GM11168 (cell line): ENCODE results near the gene ADAMTSL1.

Experiments used
- in situ Hi-C: fragments of 300-500 bp; cut with MboI; formaldehyde crosslinking; loops from one replicate; pipeline ENCODE4 v1.12.0; 2022; ENCODE audit warnings: low sequenced_read_pairs; ENCODE audit not compliant: unreplicated experiment

Gene ADAMTSL1

DNA sequence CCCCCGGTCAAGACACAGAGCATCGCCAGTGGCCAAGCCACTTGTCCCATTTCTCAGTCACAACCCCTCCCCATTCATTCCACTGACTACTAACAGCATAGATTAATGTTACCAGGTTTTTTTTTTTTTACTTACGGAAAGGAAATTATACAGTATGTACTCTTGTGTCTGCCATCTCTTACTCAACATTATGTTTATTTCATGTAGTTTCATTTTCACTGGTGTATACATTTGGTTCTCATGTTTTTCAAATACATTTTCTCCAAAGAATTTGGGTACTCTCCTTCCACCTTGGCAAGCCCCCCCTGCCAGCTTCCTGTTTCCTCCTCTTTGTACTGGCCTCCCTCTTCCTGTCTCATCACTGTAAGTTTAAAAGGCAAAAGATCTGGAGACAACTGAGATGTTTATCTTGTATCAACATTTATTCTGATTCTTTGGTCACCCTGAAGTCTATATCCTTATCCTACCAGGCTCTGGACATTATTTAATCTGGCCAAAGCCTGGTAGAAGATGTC is 351.8 kb downstream of the ADAMTSL1 start:
- in situ Hi-C loops, result no loop called here

DNA sequence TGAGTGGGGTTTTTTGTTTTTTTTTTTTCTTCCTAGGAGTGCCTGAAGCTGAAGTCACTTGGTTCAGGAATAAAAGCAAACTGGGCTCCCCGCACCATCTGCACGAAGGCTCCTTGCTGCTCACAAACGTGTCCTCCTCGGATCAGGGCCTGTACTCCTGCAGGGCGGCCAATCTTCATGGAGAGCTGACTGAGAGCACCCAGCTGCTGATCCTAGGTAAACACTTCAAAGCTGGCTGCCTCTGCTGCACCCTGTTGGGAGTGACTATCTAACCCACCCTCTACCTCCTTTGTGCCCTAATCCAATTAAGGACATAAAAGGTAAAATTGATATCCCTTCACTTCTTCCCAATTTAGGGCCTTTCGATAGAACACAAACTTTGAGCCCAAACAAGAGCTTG is 352.3 kb downstream of the ADAMTSL1 start:
- in situ Hi-C loops, result no loop called here

DNA sequence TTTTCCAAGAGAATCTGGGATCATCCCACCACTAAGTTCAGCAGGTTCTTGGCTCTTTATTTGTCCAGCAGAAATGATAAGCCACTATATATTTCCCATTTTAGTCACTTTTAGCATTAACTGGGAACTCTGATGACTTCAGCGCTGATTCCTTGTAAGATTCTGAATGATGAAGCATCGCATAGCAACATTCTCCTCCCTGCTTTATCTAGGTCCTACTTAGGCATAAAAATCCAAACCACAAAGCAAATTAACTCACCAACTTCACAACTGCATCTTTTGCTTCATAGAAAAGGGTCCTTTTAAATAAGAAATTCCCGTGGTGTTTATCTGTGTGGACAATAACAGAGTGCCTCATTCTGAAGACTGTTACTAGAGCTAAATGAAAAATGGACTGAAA is 355.1 kb downstream of the ADAMTSL1 start:
- in situ Hi-C loops, result no loop called here

DNA sequence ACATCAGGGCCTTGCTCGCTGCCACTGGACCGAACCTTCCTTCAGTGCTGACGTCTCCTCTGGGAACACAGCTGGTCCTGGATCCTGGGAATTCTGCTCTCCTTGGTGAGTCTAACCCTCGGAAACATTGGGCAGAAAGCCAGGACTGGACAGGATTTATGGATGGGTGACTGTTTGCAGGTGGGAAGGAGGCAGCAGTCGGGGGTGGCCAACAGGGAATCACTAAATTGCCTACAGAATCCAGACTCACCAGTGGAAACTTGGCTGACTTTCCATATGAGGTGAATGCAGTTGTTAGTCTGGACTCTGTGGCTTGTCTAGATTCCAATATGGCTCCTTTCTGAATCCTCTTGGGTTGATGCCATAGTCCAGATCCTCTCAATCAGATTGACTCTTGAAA is 355.9 kb downstream of the ADAMTSL1 start:
- in situ Hi-C loops, result no loop called here

DNA sequence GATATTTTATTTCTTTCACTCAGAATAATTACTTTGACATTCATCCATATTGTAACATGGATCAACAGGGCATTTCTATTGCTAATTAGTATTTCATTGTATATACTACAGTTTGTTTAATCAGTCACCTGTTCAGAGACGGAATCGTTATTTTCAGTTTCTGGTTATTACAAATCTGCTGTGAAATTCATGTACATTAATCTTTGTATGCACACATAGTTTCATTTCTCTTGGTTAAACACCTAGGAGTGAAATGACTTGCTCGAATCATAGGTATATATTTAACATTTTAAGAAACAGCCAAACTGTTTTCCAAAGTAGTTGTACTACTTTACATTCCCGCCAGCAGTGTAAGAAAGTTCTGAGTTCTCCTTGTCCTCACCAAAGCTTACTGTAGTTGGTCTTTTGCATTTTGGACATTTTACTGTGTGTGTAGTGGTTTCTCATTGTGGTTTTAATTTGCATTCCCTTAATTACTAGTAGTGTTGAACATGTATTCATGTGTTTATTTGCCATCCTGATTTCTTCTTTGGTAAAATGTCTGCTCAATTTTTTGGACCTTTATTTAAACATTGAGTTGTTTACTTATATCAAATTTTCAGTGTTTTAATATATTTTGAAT is 360.9 kb downstream of the ADAMTSL1 start:
- in situ Hi-C loops, result no loop called here

DNA sequence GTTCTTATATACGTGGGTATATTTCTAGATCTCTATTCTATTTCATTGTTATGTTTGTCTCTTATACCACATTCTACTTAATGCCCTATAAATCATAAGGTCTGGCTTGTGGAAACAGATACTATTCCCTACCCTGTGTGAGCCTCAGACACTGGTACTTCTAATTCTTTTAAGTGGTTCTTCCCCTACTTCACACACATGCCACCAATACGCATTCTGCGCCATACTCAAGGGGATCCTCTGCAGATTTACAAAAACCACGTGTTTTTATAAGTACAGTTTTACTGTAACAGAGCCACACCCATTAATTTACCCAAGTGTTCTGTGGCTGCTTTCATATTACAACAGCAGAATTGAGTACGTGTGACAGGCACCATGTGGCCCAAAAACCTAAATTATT is 363.4 kb downstream of the ADAMTSL1 start:
- in situ Hi-C loops, result no loop called here

DNA sequence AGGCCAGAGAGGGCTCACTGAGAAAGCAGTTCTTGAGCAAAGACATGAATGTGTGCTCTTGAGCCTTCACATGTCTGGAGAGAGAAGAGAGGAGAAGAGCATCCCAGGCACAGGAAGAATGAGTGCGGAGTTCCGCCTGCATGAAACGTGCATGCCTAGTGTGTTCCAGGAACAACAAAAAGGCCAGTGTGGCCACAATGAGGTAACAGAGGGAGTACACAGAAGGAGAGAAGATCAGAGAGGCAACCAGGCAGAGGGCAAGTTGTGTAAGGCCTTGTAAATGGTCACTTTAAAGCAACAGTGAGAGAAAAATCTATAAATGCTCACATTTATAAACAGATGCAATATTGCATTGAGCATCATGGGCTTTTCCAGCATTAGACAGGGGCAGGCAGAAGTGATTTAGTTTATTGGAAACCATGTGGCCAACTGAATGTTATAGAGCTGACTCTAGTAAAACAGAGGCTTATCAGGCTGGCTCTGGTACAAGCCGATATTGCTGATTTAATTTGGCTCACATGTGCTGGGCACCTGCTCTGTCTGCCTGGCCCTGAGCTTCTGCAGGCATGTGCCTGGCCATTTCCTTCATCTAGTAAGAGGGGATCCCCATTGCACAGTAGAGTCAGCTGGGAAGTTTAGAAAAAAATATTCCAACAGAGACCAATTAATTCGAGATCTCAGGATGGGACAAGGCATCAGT is 373.8 kb downstream of the ADAMTSL1 start:
- in situ Hi-C loops, result no loop called here

DNA sequence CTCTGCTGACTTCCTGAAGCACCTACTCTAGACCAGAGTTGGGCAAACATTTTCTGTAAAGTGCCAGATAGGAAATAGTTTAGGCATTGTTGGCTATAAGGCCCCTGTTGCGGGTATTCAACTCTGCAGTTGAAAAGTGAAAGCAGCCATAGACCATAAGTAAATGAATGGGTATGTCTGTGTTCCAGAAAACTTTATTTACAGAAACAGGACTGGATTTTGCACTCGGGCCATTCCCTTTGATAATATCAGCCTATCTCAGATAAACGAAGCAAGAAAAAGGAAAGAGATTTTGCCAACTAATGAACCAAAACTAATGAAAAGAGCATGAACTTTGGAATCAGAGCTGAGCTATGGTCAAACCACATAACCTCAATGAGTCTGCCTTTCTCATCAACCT is 374.7 kb downstream of the ADAMTSL1 start:
- in situ Hi-C loops, result no loop called here

DNA sequence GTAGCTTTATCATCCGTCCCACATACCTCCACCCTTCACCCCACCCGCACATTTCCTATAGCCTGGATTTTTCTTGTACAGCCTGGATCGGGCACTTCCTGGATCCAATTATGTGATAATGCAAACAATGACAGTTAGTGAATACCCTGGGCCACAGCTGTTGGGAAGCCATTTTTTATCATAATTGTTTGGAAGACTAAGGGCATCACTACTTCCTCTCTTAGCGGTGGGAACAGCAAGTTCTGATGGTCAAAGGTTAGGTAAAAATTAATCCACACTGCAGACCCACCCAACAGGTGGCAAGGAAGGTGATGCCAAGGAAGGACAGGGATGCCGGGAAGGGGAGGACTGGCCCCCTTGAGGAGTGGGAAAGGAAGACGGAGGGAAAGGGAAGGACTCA is 375.3 kb downstream of the ADAMTSL1 start:
- in situ Hi-C loops, result no loop called here

DNA sequence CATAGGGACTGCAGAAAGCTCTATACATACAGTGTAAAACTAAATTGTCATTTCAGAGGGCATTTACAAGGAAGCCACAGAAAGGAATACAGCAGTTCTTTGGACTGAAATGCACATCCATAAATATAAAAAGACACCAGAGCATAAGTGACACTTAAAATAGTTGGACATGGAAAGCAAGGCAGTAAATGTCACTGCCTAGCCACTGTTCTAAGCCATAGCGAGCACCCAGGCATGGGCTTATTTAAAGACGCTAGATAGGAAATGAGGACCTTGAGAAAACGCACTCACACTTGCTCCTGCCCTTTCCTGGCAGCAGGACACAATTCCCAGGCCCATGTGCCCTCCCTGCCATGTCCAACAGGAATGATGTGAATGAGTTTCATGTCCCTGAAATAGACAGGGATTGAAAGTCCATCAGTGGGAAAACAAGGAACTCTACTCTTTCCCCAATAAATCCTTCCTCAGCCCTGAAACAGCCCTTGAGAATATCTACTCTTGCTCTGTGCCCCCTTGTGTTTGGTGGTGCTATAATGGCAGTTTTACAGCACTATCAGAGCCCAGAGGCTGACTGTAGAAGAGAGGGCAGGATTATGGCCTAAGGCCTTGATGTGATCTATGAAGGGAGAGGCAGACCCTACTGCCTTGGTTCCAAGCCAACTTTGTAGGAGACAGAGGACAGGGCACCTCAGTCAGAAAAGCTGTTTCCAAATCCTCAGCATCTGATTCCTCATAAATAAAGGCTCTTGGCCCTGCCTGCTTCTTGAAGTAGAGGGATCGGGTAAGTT is 376.1 kb downstream of the ADAMTSL1 start:
- in situ Hi-C loops, result no loop called here

DNA sequence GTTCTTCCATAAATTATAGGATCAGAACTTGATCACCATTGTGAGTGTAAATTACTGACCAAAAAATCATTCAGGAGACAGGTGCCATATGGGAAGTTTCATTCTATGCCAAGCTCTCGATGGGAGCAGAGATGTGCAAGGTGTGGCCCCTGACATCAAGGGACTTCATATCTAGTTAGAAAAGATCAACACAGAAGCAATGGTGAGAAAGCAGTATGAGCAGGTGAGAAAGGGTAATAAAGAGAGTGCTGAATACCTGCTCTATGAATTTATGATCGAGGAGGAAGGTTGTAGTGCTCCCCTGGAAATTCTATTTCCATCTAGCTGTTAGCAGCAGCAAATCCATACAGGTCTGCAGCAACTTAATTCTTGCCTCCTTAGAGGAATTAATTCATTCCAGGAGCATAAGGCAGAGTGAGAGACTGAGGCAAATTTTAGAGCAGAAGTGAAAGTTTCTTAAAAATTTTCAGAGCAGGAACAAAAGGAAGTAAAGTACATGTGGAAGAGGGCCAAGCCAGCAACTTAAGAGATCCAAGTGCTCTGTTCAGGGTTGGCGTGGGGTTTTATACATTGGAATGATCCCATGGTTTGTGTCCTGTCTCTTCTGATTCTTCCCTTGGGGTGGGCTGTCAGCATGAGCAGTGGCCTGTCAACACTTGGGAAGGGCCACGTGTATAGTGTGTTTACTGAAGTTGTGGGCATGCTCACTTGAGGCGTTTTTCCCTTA is 377.3 kb downstream of the ADAMTSL1 start:
- in situ Hi-C loops, result no loop called here

DNA sequence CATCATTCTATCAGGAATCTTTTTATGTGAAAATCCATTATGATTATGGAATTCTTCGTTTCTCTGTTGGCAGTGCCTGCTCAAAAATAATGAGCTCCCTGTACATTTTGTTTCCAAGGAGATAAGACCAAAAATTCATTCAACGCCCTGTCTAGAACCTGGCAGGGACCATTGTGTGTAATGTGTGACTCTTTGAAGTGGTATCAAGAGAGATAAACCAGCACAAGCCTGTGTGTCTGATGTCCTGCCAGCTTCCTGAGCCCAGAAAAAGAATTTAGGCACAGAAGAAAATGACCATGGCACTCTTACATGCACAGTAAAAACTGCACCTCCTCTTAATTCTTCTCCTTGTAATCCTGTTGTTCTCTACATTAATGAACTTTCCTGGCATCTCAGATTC is 381.7 kb downstream of the ADAMTSL1 start:
- in situ Hi-C loops, result no loop called here

DNA sequence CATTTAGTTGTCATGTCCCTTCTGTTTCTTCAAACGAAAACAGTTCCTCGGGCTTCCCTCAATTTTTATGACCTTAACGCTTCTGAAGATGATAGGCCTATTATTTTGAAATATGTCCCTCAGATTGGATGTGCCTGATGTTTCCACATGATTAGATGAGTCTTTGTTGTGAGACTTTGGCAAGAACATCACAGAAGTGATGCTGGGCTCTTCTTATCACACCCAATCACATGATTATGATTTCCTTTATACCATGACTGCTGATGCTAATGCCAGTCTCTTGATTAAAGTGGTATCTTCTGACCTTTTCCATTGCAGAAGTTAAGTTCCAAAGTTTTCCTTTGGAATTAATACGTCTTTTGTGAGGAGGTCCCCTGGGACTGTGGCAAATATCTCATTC is 383.4 kb downstream of the ADAMTSL1 start:
- in situ Hi-C loops, result no loop called here

DNA sequence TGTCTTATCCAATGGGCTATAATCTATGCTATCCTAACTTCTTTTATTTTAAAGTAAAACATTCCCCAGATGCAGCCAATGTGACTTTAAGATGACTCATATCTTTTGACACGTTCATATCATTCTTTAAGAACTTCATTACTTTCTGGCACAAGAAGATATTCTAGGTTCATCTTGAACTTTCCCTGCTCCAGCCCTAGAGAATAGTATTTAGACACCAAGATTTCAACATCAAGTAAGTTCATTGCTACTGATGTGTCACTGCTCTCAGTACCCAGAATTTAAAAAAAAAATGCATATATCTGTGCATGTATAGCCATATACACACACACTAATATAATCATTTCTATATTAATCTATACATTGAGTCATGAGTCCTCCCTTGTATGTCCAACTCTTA is 383.8 kb downstream of the ADAMTSL1 start:
- in situ Hi-C loops, result no loop called here

DNA sequence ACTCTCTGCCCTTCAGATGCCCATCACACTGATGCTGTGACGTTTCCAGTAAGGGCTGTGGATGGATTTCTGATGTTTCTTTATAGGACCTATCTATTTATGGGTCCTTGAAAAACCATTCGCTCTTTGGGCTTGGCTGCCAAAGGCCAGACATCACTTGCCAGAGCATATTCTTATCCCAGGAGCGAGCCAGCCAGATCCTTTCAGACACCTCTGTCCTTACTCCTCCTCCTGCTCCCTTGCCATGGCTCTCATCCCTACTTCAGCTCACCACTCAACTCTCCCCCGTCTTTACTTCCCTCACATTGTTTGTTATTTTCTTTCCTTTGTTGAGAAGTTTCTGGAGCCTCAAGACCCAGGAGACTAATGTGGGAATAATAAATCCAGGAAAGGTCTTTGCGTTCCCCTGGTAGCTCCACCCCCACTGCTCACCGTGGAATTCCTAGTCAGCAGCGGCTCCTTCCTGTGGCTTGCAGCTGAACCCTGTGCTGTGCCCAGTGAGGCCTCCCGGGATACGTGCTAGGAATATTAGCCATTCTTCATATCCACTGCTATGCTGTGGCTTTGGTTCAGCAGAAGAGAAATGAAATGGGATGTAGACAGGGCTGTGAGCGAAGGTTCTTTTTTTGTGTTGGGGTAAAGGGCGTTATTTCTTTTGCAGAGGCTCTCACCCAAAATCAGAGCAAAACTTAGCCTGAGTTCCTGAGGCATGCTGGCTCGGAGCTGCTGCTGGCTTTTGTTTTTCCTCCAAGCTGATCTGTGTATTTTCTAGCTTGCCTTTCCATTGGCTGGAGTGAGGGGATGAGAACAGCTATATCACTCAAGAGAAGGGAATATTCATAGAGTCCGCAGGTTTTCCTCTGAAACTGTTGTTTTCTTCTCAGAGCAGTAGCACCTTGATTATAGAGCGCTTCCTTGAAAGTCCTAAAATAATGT is 387.9 kb downstream of the ADAMTSL1 start:
- in situ Hi-C loops, result no loop called here

DNA sequence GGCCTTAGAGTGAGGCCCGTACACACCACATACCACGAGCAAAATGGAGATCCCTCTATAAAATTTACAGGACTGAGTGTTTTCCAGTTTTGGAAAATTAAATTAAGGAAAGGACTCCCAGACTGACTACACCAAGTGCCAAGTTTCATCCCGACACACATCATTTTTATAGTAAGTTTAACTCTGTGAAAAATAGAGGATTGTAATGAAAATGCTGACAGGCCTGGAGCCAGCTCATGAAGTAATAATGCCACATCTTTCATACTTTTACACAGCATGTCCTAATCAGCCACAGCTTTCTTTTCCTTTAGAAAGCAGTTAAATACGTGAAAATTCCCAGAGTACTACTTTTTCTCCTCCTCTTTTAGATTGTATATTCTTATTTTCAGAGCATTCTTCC is 389.8 kb downstream of the ADAMTSL1 start:
- in situ Hi-C loops, result no loop called here

DNA sequence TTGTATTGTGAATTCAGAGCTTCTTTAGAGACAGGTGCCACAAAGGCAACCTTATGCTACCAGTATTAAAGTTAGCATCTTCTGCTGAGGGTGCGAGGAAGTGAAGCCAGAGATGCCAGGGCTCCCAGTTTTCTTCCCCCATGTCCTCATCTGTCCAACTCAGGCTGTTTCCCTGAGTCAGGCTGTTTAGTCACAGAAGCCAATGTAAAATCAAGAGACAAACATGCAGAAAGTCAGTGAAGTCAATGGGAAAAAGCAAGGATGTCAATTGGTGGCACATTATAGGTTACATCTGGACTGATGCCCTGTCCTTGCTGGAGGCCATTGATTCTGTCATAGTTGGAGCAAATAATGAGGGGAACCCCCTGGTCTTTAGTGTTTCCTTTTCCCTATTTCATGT is 390.6 kb downstream of the ADAMTSL1 start:
- in situ Hi-C loops, result no loop called here

DNA sequence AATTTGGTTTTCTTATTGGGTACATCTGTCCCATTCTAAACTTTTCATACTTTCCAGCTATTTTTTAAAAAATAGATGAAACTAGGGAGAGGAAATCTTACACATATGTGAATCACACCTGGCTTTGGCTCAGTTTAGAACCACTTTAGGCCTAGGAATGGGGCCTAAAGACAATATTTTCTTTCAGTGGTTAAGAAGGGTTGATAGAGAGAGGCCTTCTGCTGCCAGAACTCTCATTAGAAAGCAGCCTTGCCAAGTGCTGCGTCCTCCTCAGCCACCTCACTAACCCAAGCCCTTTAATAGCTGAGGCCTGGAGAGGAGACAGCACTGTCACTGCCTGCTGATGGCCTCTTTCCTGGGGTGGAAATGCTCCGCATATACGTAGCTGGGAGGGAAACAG is 391.6 kb downstream of the ADAMTSL1 start:
- in situ Hi-C loops, result no loop called here

DNA sequence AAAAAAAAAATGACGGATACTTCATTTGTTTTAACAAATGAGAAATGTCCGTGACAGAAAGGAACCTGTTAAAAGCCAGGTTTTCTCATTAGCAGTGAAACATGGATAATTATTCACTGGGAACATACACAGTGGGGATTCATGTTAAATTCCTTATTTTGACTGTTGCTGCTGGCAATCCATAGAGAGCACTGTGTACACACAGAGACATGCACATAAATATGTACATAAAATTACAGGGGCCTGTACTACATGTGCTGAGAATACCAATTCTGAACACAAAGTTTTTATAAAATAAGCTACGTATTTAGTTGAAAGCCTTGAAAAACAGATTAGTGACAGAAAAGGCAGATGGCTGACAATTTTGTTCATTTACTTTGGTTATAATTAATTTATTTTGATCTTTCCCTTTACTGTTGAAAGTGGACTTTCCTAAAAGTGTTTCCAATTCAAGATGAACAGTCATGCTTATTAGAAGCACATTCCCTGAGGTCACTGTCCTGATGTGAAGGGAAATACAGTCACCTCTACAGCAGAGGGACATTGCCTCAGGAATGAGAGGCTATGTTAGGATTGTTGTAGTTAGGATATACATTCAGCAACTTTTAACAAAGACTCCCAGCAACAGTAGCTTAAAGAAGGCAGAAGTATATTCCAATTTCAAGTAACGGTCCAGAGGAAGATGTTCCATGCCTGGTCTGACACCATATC is 392.3 kb downstream of the ADAMTSL1 start:
- in situ Hi-C loops, result no loop called here
